Heart left ventricle (tissue), 13 donors: ENCODE data around the gene SZT2.

Experiments used
- CTCF ChIP-seq, 12 donors: fragments of 200-600 bp; sonication (generic) in 4 of 12; IDR thresholded peaks; one replicate each; pipeline versions ENCODE4 v1.5.0 to v1.8.0; 2018 to 2022; ENCODE audit warnings: antibody characterized with exemption in 12 of 12, mild to moderate bottlenecking in 5 of 12
- POLR2A ChIP-seq, 2 donors: fragments of 450-650 bp; IDR thresholded peaks; one replicate each; pipeline ENCODE4 v1.6.1; 2017; ENCODE audit warnings: antibody characterized with exemption in 2 of 2, mild to moderate bottlenecking in 2 of 2, moderate library complexity in 2 of 2
- donor health status: ischemic (EF 13 %, LVEDD 7.1; RV severe dilation, severe dysfunction).
- donor health status: DM: no; HTN: yes; CAD: no.
- donor health status: DM: no; HTN: no; CAD: no.
- donor health status: ischemic (EF 25% LVEDD 6.9; RV normal size, moderate dysfunction).
- donor health status: ischemic (EF 25% LVEDD 5.7; RV mildly dilated, moderate dysfunction).
- donor health status: ischemic (EF 35%, LVEDD 5.7; RV mildly dilated, moderate dysfunction).
- donor health status: nonischemic (EF 11% LVEDD 7.7; RV severe dilation, severe dysfunction).
- donor health status: DM: yes; HTN: yes; CAD: no.
- donor health status: PGD.
- donor health status: ischemic (EF 29% LVEDD 5.4; RV normal size, mild dysfunction).
- donor health status: nonischemic (EF 23%, LVEDD 6.1; RV moderate dilation, normal function).

GRCh38 chr1:43446881-43447835 is 57.5 kb downstream of the SZT2 start:
- TF ChIP-seq CTCF (IDR thresholded peaks at IDR 0.05) (no peak), POLR2A (IDR thresholded peaks at IDR 0.05) (no peak)
